NCI-H146 treated with DMSO at 0.1 percent for 48 hours (cell line): ENCODE data around the gene TRIP12.
"Not testable (repeated sequence)": the region's sequence is repeated elsewhere in the genome, so short reads cannot be mapped to it uniquely, and the experiment has no call there.

ENCODE experiments used
- DNase-seq: peaks from one replicate; lab custom pipeline; 2025; ENCODE audit not compliant: unreplicated experiment; lab: John Stamatoyannopoulos, UW

The TRIP12 gene

DNA sequence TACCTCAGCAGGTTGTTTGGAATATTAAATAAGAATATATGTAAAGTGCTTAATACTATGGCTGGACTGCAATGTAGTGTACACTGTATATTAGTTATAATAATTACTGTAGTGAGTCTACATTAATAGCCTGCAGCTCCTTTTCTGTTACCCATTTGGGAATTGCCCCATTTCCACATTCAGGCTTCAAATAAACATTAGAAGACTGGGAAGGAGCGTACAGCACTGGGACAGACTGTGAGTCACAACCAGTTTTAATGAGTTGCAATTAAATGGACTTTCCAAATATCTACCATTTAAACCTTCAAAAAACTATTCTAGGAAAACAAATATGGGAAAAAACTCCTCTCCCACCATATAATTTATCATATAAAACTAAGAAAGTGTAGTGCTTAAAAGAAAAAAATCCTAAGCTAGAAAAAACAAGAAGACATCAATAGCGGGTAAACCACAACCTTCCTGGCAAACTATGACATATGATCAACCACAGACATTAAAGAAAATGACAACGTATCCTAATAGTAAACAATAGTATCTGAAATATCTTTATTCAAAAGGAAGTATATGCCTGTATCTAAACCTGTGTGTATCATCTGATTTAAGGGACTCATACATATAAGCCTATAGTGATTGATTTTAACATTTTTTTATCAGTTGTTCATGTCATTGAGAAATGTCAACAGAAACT is 86.1 kb downstream of the TRIP12 start:
- DNase-seq = no peak

DNA sequence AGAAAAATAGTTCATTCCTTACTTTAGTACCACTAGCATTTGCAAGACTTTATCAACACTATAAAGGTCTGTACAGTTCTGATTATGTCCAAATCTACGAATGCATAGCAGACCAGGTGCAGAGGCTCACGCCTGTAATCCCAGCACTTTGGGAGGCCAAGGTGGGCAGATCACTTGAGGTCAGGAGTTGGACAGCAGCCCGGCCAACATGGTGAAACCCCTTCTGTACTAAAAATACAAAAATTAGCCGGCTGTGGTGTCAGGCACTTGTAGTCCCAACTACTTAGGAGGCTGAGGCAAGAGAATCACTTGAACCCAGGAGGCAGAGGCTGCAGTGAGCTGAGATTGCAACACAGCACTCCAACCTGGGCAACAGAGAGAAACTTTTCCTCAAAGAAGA is 87.4 kb downstream of the TRIP12 start:
- not testable (repeated sequence) for DNase-seq

DNA sequence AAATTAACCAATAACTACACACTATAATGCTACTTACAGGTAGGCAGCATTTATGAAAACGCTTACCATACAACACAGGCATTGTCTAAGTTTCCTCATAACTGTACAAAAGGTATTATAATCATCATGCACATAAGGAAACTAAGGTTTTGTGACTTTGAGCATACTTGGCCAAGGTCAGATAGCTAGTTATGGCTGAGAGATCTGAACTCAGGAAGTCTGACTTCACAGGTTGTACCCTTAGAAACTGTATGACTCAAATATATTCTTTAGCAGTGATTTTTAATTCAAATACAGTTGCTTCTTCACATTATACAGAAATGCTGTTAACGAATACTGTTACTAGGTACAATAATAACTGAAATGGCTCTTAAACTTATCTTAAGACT is 89.3 kb downstream of the TRIP12 start:
- no peak for DNase-seq

DNA sequence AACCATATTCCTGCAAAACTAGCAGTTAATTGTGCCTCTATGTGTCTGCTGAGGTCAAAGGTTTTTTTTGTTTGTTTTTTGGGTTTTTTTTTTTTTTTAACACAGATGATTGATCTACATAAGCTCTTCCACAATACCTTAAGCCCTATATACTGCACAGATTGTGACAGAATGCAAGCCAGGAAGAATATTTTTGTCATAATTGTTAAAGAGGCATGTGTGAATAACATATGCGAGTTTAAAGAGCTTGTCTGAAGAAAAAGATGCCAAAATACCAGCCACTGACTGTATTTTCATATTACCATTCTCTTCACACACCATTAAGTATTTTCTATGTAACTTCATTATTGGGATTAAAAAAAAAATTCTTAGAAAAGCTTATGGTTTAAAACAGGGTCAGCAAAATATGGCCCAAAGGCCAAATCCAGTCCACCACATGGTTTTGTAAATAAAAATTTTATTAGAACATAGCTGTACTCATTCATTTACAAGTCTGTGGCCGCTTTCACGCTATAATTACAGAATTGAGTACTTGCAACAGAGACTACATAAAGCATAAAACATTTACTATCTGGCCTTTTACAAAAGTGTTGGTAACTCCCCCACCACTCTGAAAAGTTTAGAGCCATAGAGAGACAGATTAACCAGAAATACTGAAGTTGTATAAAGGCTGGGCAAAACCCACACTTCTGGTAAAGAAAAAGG is 89.9 kb downstream of the TRIP12 start:
- no peak for DNase-seq

DNA sequence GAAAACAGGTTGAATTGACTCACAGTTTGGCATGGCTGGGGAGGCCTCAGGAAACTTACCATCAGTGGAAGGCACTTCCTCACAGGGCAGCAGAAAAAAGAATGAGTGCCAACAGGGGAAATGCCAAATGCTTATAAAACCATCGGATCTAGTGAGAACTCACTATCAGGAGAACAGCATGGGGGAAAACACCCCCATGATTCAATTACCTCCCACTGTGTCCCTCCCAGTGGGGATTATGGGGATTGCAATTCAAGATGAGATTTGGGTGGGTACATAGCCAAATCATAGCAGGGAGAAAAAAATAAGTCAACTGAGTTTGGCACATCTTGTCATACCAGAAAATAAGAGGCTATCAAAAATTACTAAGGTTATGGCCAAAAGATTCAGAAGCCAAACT is 96.3 kb downstream of the TRIP12 start:
- no peak for DNase-seq

DNA sequence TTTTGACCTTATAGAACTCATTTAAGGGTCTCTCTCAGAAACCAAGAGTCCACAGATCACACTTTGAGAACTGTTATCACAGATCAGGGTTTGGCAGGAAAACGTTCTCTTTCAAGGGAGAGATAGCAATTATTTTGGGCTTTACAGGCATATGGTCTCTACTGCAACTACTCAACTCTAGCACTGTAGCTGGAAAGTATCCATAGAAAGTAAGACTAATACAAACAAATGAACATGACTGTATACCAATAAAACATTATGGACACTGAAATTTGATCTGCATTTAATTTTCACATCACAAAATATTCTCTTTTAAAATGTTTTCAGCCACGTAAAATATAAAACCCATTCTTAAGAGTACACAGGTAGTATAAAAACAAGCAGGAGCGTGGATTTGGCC is 100.5 kb downstream of the TRIP12 start:
- no peak for DNase-seq

DNA sequence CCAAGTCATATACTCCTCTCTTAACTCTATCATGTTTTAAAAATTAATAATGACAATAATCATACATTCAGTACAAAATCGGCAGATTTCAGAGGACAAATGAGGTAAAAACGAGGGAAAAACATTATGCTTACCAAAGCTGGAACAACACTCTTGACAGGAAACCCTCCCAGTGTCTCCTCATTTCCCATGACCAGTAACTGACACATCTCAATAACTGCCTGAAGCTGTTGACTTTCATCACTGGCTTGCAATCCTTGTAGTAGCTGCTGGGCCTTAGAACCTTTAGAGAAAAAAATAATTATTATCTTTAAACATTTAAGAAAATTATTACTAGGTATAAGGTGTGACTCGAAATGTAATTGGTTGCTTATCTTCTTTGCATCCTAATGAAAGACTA is 103.6 kb downstream of the TRIP12 start:
- no peak for DNase-seq

DNA sequence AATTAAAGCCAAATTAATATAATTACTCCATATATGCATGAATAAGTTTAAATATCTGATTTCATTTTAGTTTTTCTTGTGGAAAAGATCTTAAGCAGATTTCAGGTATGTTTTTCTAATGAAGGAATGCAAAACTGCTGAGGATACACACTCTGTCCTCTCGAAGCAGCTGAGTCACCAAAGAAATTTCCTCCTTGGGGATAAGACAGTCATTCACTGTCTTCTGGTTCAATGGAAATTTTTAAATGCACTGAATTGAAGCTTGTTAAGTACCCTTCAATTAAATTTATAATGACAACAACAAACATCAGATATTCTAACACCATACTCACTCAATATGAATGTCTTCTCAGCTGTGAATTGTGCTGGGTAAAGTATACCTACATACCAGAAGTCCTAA is 106.0 kb downstream of the TRIP12 start:
- no peak for DNase-seq

DNA sequence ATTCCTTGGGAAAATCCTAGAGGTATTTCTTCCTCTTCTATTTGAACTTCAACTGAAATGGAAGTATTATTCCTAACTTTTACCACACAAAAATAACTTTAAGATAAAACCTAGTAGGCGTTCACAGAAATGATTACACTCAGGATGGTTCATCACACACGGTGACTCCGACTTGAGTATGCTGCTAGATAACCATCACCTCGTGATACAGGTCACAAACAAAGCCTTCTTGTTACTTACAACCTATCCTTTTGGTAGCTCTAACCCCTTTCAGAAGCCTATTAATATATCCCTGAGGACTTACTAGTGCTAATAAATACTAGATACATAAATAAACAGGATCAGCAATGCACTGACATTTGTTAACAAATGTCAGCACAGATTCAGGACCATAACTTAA is 106.5 kb downstream of the TRIP12 start:
- no peak for DNase-seq

DNA sequence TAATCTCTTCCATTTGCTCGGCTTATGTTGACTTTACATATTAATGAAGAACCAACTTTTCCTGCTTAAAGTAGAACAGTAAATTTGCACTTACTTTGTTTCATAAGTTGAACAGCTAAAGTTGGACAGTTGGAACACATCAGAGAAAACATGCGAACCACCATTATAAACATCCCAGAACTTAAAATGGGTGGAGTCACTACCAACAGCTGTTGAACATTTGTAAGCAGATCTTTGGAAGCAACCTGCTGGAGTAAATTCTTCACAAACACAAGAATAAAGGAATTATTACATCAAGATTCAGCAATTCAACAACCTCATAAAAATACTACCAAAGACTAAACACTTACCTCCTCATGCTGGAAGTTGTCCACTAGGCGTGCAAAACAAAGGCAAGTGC is 111.0 kb downstream of the TRIP12 start:
- DNase-seq = no peak

DNA sequence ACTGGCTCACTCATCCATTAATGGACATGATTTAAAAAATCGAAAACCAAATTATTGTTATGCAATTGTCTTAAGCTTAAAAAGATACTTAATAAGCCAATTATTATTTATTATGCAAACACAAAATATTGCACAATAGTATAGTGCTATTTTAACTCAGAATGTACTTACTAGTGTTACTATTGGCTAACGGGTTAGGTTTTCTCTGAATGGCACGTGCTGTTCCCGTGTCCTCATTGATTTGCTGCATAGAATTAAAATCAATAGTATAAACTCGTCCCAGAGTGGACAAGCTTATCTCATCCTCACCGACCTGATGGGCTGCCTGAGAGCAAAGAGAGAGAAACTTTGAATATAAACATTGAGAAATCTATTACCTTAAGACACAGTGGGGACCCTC is 116.2 kb downstream of the TRIP12 start:
- no peak for DNase-seq

DNA sequence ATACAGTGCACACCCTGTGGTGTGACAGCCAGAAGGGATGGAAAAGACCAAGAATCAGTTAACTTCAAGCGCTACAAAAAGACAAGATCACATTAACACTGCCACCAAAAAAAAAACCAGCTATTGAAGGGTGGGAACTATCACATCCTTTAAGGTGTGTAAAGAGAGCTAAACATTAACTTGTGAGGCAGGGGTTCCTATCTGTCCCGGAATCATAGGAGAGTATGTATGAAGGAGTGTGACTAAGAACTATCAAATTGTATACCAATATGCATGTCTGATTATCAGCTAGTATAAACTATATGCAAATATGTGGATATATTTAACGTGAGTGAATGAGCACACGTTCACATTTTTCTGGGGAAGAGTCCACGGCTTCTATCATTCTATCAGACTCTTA is 119.0 kb downstream of the TRIP12 start:
- DNase-seq = no peak

DNA sequence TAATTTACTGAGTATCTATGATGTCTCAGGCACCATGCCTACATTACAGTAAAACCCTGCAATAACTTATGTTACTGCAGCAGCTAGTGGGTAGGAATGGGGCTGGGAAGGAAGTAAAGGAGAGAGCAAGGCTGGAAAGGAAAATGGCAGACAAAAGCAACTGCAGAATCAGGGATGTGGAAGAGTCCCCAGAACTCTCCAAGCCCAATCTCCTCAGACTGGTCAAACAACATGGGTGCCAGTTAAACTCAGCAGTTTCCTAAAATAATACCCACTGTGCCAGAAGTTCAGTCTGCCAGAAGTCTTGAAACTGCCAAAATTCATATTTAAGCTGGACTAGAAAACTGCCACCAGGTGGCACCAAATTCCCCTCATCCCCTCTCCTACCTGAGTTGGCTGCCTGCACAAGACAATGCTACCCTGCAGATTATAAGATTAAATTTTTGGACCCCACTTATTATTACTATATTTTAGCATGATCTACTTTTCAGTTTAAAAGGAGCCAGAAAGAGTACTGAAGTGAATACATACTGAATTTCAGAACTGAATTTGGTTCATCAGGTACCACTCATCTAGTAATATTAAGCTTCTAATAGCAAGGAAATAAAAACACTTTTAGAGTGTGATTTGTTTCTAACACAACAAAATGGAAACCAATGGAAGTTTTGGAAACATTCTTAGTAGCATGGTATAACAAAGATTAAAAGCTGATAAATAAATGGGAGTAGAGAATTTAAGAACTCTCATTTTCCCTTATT is 120.6 kb downstream of the TRIP12 start:
- DNase-seq = peak; percentile 6

DNA sequence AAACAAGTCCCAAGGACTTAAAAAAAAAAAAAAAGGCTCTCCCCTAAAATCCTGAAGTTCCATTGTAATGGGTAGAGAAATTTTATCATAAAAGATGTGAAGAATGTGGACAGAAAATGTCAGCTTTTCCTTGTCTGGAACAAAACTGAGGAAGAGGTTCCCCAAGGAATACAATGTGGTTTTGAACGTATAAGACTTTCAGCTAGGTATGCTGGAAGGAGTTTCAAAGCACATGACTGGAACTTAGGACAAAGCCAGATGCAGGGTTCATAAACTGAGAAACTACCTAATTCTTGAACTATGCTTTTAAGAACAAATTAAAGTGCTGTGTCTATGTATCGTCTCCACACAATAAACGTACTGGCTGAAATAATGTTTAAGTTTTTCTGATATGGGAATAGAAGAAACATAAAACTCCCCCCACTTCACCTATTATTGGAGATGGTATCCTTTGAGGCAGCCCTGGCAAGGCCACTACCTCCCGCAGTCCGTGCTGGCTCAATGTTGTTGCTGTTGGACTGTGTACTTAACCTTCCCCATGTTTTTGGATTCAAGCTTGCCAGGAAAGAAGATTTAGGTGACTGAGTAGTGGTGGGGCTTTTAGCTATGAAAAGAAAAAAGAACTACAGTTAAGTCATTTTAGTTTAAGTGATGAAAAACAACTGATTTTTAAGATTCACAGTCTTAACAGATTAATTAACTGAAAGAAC is 123.2 kb downstream of the TRIP12 start:
- DNase-seq = no peak

DNA sequence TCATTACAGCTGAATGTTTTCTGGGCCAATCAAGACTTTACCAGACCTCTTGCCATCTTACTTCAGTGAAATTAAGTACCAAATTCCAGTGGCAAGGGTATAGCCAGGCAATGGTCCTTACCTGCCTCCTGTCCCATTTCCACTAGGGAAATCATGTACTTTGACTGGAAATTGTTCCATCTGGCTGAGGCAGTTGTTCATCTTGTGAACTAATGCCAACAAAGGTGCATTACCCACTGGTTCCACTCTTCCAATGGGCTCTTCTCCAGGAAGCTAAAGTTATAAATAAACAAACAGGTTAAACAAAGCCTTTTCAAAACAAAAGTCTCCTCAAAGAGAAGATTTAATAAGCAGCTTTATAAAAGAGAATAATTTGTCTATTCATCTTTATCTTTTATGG is 126.8 kb downstream of the TRIP12 start:
- no peak for DNase-seq

DNA sequence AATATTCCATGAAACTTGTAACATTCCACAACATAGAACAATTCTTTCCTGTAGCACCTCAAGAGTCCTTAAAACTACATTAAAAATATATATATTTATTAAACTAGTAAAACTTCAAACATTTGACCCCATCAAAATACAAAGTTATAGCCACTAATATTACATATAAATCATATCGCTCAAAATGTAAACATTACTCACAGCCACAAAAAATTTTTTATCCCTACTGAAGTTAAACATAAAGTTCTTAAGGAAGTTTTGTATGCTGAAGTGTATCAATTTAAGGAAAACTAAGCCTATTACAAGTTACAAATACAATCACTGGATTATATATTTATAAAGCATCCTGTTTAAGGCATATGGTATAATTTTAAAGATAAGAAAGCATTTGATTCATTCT is 127.2 kb downstream of the TRIP12 start:
- no peak for DNase-seq

DNA sequence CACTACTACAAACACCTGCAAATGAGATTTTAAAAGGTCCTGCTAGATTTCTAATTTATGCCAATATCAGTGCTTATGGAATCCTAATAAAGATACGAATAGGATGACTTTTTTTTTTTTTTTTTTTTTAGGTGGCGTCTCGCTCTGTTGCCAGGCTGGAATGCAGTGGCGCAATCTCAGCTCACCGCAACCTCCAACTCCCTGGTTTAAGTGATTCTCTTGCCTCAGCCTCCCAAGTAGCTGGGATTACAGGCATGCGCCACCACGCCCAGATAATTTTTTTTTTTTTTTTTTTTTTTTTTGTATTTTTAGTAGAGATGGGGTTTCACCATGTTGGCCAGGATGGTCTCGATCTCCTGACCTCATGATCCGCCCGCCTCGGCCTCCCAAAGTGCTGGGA is 135.5 kb downstream of the TRIP12 start:
- DNase-seq = not testable (repeated sequence)

DNA sequence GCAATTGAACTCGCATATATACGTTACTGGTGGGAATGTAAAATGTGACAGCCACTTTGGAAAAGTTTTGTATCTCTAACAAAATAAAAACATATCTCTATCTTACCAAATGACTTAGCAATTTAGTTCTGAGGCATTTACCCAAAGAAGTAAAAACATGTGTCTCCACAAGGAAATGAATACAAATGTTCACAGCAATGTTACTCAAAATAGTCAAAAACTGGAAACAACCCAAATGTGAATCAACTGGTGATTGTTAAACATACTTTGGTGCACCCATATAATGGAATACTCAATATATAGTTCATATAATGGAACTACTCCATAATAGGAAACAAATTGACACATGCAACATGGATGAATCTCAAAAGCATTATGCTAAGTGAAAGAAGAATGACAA is 137.0 kb downstream of the TRIP12 start:
- DNase-seq = no peak

DNA sequence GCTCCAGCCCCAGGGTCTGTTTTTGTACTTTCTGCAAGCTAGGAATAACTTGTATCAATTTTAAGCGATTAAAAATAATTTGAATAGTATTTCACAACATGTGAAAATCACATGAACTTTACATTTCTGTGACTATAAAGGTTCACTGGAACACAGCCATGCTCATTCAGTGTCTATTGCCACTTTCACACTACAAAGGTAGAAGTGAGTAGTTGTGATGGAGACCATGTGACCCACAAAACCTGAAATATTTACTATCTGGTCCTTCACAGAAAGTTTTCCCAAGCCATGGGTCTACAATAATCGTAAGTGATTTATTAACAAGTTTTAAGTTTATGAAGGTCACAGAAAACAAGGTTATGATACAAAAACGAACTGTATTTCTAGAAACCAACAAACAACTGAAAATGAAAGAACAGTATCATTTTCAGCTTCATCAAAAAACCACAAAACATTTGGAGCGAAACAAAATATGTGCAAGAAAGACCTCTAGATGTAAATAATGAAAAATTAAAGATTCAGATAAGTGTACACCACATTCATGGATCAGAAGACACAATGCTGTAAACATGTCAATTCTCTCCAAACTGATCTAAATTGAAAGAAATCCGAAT is 138.6 kb downstream of the TRIP12 start:
- DNase-seq = no peak

DNA sequence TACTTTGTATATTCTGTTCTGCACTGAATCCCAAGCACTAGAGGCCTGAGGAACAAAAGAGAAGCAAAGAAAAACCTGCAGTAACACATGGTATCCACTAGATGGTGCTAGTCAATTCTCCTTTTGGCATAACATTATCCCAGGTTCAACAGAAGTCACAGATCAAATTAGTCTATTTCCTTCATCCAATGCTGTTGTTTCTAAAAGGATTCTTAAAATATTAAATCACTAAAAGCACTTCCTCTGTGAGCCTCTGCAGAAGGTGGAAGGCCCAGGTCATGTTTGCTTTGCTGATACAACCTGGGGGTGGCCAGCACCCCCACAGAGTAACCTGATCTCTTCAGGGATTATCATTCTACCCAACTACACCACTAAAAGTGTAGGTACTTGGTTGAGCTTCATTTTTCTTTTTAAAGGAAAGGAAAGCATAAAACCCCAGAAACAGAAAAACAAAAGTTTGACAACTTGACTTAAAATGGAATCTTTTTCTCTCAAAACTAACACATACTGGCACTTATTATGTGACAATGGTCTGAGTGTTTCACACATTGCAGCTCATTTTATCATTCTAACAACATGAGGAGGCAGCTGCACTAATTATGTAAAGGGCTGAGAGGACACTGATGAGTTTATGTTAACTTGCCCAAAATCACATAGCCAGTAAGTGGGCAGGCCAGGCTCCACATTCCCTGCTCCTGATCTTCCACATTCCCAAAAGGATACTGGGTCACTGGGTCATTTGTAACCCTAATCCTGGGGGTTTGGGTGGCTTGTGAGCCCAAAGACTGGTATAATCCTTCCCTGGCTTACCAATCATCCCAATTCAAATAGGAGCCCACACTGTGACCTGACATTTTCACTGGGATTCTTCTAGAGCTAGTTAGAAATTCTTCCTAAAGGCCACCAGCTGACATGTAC is 140.7 kb downstream of the TRIP12 start:
- DNase-seq = peak; percentile 13
